ENCODE results near the gene ARHGEF37.

DNA sequence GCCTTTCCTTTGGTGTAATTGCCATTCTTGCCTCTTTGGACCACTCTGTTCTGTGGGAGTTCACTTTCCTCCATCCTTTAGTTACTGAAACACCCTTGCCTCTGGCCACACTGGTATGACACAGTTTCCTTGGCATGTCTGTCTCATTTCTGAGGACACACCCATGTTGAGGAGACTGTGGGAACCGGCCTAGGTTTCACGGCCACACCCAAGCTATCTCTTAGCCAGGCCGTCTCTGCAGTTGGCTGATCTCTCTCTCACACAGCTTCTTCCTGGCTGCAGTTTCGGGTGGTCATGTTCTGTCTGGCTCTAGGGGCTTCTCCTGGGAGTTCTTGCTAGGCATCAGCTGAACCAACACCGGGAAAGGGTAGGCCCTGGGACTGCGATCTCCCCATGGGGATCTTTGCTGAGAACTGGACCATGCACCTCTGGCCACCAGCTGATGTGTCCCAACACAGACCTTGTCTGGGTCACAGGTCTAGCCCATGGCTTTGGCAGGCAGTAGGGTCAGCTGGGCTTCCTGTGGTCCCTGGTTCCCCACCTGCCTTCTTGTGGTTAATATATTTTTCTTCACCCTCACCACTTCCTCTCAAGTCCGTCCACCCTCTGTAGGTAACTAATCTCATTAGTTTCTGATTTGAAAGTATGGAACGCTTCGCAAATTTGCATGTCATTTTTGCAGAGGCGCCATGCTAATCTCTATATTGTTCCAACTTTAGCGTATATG, 24.9 kb downstream of the ARHGEF37 start:
- TF ChIP-seq POLR2A (IDR thresholded peaks at IDR 0.05; ENCODE audit: low read depth, low read length): no peak
- no peak for TF ChIP-seq TAF1 (IDR thresholded peaks at IDR 0.05; ENCODE audit: borderline replicate concordance, low read depth, low read length)
